HG02938 (cell line): Measurements from ENCODE around the gene RSF1.

Experiments used
- ATAC-seq: cut with Tn5 transposase; IDR thresholded peaks from one replicate; pipeline ENCODE4 v1.9.1; 2021; ENCODE audit warnings: mild to moderate bottlenecking, moderate library complexity; ENCODE audit not compliant: unreplicated experiment

RSF1 gene

GRCh38 chr11:77806415-77806814 lies 14.1 kb downstream of the RSF1 start:
- ATAC-seq = no peak

- ATAC-seq = no peak
These were observed 19.0 kb downstream of the RSF1 start for GRCh38 chr11:77801477-77801876.

GRCh38 chr11:77800449-77800848 lies 20.1 kb downstream of the RSF1 start:
- no peak for ATAC-seq

GRCh38 chr11:77799338-77799737 lies 21.2 kb downstream of the RSF1 start:
- no peak for ATAC-seq

GRCh38 chr11:77793972-77794371 lies 26.6 kb downstream of the RSF1 start:
- ATAC-seq = no peak

- no peak for ATAC-seq
These were observed 29.2 kb downstream of the RSF1 start for GRCh38 chr11:77791301-77791700.

- ATAC-seq = no peak
These were observed 30.6 kb downstream of the RSF1 start for GRCh38 chr11:77789731-77790476.

- ATAC-seq = no peak
These were observed 31.3 kb downstream of the RSF1 start for GRCh38 chr11:77789061-77789730.

- no peak for ATAC-seq
These were observed 36.0 kb downstream of the RSF1 start for GRCh38 chr11:77784572-77784971.

GRCh38 chr11:77783025-77783424 lies 37.5 kb downstream of the RSF1 start:
- ATAC-seq = no peak

- no peak for ATAC-seq
These were observed 40.6 kb downstream of the RSF1 start for GRCh38 chr11:77779935-77780334.

GRCh38 chr11:77778549-77778948 lies 42.0 kb downstream of the RSF1 start:
- no peak for ATAC-seq

GRCh38 chr11:77778118-77778517 lies 42.4 kb downstream of the RSF1 start:
- ATAC-seq = no peak

GRCh38 chr11:77776455-77776854 lies 44.1 kb downstream of the RSF1 start:
- ATAC-seq = no peak

- no peak for ATAC-seq
These were observed 44.6 kb downstream of the RSF1 start for GRCh38 chr11:77775936-77776335.

GRCh38 chr11:77771135-77771534 lies 49.4 kb downstream of the RSF1 start:
- ATAC-seq = no peak

GRCh38 chr11:77770629-77771028 lies 49.9 kb downstream of the RSF1 start:
- no peak for ATAC-seq

GRCh38 chr11:77762426-77762825 lies 58.1 kb downstream of the RSF1 start:
- no peak for ATAC-seq

- no peak for ATAC-seq
These were observed 59.0 kb downstream of the RSF1 start for GRCh38 chr11:77761491-77761890.

- ATAC-seq = no peak
These were observed 62.2 kb downstream of the RSF1 start for GRCh38 chr11:77758331-77758730.

- ATAC-seq = no peak
These were observed 67.3 kb downstream of the RSF1 start for GRCh38 chr11:77753230-77753629.

GRCh38 chr11:77752516-77752915 lies 68.0 kb downstream of the RSF1 start:
- no peak for ATAC-seq
